GM13976 (cell line): ENCODE results near the gene FEN1.

ENCODE experiments used
- DNase-seq: peaks from one replicate; pipeline ENCODE4 v3.0.0; 2012; ENCODE audit warnings: low spot score
- in situ Hi-C: fragments of 300-500 bp; cut with MboI; formaldehyde crosslinking; loops from one replicate; pipeline ENCODE4 v1.12.0; 2022; ENCODE audit warnings: low sequenced_read_pairs, mixed read lengths, inconsistent platforms; ENCODE audit not compliant: unreplicated experiment
- TF ChIP-seq, protein P1 (sequence below): IDR thresholded peaks from 2 replicates; pipeline ENCODE4 v1.5.1; 2012; ENCODE audit warnings: borderline replicate concordance, mild to moderate bottlenecking; ENCODE audit not compliant: insufficient read depth; ENCODE audit errors: extremely low read depth, missing control alignments, control extremely low read depth

FEN1 gene, protein sequence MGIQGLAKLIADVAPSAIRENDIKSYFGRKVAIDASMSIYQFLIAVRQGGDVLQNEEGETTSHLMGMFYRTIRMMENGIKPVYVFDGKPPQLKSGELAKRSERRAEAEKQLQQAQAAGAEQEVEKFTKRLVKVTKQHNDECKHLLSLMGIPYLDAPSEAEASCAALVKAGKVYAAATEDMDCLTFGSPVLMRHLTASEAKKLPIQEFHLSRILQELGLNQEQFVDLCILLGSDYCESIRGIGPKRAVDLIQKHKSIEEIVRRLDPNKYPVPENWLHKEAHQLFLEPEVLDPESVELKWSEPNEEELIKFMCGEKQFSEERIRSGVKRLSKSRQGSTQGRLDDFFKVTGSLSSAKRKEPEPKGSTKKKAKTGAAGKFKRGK

DNA sequence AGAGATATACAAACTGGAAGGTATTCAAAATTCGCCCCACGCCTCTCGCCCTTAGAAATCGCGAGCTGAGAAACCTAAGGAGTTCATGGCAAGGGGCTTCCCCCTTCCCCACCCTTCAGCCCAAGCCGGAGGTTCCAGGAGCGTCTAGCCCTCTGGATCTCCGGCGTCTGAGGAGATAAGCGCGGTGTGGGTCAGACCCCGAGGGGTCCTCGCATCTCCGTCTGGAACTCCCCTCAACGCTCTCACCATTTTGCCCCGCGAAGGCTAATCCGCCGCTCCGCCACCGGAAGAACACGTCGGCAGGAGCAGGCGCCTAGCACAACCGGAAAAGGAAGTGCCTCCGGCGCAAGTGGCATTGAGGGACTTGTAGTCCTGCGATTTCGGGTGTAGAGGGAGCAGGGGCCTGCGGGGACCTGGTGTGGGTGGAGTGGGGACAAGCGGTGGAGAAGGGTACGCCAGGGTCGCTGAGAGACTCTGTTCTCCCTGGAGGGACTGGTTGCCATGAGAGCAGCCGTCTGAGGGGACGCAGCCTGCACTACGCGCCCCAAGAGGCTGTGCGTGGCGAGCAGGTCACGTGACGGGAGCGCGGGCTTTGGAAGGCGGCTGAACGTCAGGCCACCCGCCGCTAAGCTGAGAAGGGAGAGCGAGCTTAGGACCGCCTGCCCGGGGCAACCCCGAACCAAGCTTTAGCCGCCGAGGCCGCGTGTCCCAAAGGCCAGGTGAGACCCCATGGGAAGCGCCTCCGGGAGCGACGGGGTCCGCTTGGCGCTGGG, at the start of gene FEN1, which contains the start of gene TMEM258:
Gene FEN1, plus strand, starts transcription at position 602 of the 773 bp plus-strand sequence. CDS start 2,451 bp downstream, outside the sequence.
Gene TMEM258, minus strand, starts transcription at position 290 of the 773 bp plus-strand sequence. Its CDS starts 41 bp downstream, at position 249.
- TF ChIP-seq, protein P1, sequence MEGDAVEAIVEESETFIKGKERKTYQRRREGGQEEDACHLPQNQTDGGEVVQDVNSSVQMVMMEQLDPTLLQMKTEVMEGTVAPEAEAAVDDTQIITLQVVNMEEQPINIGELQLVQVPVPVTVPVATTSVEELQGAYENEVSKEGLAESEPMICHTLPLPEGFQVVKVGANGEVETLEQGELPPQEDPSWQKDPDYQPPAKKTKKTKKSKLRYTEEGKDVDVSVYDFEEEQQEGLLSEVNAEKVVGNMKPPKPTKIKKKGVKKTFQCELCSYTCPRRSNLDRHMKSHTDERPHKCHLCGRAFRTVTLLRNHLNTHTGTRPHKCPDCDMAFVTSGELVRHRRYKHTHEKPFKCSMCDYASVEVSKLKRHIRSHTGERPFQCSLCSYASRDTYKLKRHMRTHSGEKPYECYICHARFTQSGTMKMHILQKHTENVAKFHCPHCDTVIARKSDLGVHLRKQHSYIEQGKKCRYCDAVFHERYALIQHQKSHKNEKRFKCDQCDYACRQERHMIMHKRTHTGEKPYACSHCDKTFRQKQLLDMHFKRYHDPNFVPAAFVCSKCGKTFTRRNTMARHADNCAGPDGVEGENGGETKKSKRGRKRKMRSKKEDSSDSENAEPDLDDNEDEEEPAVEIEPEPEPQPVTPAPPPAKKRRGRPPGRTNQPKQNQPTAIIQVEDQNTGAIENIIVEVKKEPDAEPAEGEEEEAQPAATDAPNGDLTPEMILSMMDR, result no peak
- in situ Hi-C loops, result loop anchor here (10.0 kb wide), 1 partner anchor 282 kb away; no protein-coding TSS in a partner anchor
- peak; percentile 94 for DNase-seq

DNA sequence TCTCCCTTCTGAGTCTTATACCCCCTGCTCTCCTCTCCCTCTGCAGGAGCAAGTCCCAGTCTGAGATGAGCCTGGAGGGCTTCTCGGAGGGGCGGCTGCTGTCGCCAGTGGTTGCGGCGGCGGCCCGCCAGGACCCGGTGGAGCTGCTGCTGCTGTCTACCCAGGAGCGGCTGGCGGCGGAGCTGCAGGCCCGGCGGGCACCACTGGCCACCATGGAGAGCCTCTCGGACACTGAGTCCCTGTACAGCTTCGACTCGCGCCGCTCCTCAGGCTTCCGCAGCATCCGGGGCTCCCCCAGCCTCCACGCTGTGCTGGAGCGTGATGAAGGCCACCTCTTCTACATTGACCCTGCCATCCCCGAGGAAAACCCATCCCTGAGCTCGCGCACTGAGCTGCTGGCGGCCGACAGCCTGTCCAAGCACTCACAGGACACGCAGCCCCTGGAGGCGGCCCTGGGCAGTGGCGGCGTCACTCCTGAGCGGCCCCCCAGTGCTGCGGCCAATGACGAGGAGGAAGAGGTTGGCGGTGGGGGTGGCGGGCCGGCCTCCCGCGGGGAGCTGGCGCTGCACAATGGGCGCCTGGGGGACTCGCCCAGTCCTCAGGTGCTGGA, 49.1 kb upstream of the FEN1 start:
- no peak for DNase-seq
- in situ Hi-C loops, result no loop called here
- TF ChIP-seq, protein P1, result no peak

DNA sequence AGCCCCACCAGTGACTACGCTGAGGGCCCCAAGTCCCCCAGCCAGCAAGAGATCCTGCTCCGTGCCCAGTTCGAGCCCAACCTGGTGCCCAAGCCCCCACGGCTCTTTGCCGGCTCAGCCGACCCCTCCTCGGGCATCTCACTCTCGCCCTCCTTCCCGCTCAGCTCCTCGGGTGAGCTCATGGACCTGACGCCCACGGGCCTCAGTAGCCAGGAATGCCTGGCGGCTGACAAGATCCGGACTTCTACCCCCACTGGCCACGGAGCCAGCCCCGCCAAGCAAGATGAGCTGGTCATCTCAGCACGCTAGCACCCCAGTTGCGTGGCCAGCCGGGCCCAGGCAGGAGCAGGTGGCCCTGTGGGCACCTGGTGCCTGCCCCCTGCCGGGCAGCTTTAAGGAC, 48.5 kb upstream of the FEN1 start:
- DNase-seq, result no peak
- in situ Hi-C loops, result no loop called here
- TF ChIP-seq, protein P1, result no peak

DNA sequence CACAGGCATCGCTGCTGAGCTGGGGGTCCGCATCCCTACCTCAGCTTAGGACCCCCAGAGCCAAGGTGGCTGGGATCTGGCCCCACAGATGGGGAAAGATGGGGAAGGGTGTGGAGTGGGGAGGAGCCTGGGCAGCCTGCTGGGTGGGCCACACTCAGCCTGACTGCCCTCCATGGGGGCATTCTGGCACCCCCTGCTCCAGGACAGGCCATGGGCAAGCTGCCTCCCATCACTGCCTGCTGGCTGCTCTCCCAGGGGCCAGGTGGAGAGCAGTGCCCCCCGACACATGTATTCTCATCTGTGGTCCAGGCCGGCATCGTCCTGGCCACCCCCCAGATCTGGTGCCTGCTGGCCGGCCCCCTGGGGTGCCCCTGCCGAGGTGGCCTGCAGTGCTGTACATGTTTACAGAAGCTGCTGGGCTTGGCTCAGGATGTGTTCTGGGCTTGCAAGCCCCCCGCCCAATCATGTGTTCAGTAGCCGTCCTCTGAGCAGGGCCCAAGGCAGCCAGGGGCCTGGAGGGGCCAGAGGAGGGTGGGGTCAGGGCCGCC, 48.0 kb upstream of the FEN1 start:
- no peak for DNase-seq
- TF ChIP-seq, protein P1, result no peak
- in situ Hi-C loops, result no loop called here

DNA sequence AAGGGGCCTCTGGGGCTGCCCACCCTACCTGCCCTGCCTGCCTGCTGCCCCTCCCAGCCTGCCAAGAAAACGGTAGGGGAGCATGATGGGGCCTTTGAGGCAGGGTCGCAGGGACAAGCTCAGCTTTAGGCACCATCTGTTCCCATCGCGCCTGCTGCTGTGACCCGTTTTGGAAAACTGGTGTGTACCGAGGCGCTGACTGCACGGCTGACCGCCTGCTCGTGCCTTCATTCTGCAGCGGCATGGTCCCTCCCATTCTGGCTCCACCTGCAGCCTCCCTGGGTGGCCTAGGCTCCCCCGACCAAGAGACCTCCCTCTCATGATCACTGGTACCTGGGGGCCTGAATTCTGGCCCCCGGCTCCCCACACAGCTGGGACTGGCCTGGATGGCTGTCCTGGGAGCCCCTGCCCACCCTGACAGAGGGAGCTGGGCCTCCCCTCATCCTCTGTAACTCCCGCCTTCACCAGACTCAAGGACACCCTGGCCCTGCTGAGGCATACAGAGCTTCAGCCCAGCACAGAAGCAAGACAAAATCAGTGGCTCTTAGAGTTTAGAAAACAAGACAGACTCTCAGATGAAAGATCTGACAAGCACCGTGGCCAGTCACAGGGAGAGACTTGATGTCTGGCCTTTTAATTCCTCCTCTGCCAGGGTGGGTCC, 46.8 kb upstream of the FEN1 start:
- DNase-seq, result no peak
- in situ Hi-C loops, result no loop called here
- TF ChIP-seq, protein P1, result no peak
